Measurements from ENCODE around the gene SERAC1. TPM values are rescaled to one million over a fixed set of nuclear protein-coding genes. Genes with fewer than 3 reads are reported as not detected.

The SERAC1 gene
- total RNA-seq, 1 donor from 2014 or later = 10.1 TPM

- no peak overlapping the region for H3K4me3 ChIP-seq
- H3K4me1 ChIP-seq = no peaks in the 10 kb centered on the region
- intact Hi-C loops (cut with DNase I) = no loop called here
- H3K36me3 ChIP-seq = peaks cover 0 to 6% of the 10 kb centered on the region in 2 donors
- no peaks in the 10 kb centered on the region for H3K9me3 ChIP-seq
- DNase-seq (ENCODE audit: extremely low spot score in 2 of 2) = no peak
- H3K27me3 ChIP-seq = no peaks in the 10 kb centered on the region
- TF ChIP-seq CTCF (IDR thresholded peaks at IDR 0.05) (no peak), POLR2A (IDR thresholded peaks at IDR 0.05) (no peak), POLR2AphosphoS5 (IDR thresholded peaks at IDR 0.05; ENCODE audit: insufficient read depth in 1 of 2, low read depth in 1 of 2) (no peak)
- no peak overlapping the region for H3K27ac ChIP-seq
Measured at GRCh38 chr6:158194487-158195280, 26.6 kb upstream of the SERAC1 start.

GRCh38 chr6:158191761-158192160 is 23.7 kb upstream of the SERAC1 start:
- Histone ChIP-seq H3K4me3 (no peak overlapping the region), H3K9me3 (no peaks in the 10 kb centered on the region), H3K4me1 (no peaks in the 10 kb centered on the region), H3K27me3 (no peaks in the 10 kb centered on the region), H3K36me3 (peaks cover 0 to 9% of the 10 kb centered on the region in 2 donors), H3K27ac (no peak overlapping the region)
- intact Hi-C loops (cut with DNase I) = no loop called here
- no peak for DNase-seq (ENCODE audit: extremely low spot score in 2 of 2)
- TF ChIP-seq CTCF (IDR thresholded peaks at IDR 0.05) (no peak), POLR2AphosphoS5 (IDR thresholded peaks at IDR 0.05; ENCODE audit: insufficient read depth in 1 of 2, low read depth in 1 of 2) (no peak), POLR2A (IDR thresholded peaks at IDR 0.05) (no peak)

GRCh38 chr6:158191032-158191431 is 23.0 kb upstream of the SERAC1 start:
- no peak for DNase-seq (ENCODE audit: extremely low spot score in 2 of 2)
- no peaks in the 10 kb centered on the region for H3K4me1 ChIP-seq
- intact Hi-C loops (cut with DNase I) = no loop called here
- no peaks in the 10 kb centered on the region for H3K9me3 ChIP-seq
- peaks cover 0 to 9% of the 10 kb centered on the region in 2 donors for H3K36me3 ChIP-seq
- no peak overlapping the region for H3K27ac ChIP-seq
- no peak for TF ChIP-seq POLR2AphosphoS5 (IDR thresholded peaks at IDR 0.05; ENCODE audit: insufficient read depth in 1 of 2, low read depth in 1 of 2)
- TF ChIP-seq CTCF (IDR thresholded peaks at IDR 0.05) = no peak
- no peak for TF ChIP-seq POLR2A (IDR thresholded peaks at IDR 0.05)
- no peaks in the 10 kb centered on the region for H3K27me3 ChIP-seq
- H3K4me3 ChIP-seq = no peak overlapping the region

GRCh38 chr6:158188591-158188990 is 20.5 kb upstream of the SERAC1 start:
- Histone ChIP-seq H3K4me1 (no peaks in the 10 kb centered on the region), H3K9me3 (no peaks in the 10 kb centered on the region), H3K27ac (no peak overlapping the region), H3K36me3 (peaks cover 0 to 9% of the 10 kb centered on the region in 2 donors), H3K27me3 (no peaks in the 10 kb centered on the region), H3K4me3 (no peak overlapping the region)
- no peak for DNase-seq (ENCODE audit: extremely low spot score in 2 of 2)
- intact Hi-C loops (cut with DNase I) = no loop called here
- TF ChIP-seq CTCF (IDR thresholded peaks at IDR 0.05) (no peak), POLR2A (IDR thresholded peaks at IDR 0.05) (no peak), POLR2AphosphoS5 (IDR thresholded peaks at IDR 0.05; ENCODE audit: insufficient read depth in 1 of 2, low read depth in 1 of 2) (no peak)
